Stimulated activated CD4-positive, alpha-beta T cell treated with anti-CD3 and anti-CD28 coated beads, Interleukin-4, amount 100 ng/mL, for 48 hours (primary cell): Measurements from ENCODE around the gene TANC1.
"Not testable (repeated sequence)": the region's sequence is repeated elsewhere in the genome, so short reads cannot be mapped to it uniquely, and the experiment has no call there.

Experiments used
- DNase-seq, 2 donors: peaks; one replicate each; pipeline ENCODE4 v3.0.0-alpha.2; 2020; ENCODE audit warnings: low read depth in 2 of 2

The TANC1 gene

DNA sequence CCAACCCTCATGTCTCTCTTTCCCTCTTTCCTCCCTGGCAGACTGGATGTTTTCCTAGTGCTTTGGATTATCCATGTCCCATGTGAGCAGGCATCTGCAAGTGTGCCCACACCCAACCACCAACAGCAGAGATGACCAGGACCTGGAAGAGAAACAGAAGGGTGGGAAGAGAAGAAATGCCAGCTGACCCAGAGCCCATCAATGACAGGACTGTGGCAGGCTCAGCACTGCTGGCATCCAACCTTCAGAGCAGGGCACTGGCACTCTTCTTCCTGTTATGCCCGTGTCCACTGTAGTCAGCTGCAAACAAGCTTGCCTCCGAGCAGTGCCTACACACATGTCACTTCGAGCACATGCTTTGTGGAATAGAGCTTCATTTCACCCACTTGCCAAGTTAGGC lies 121.1 kb downstream of the TANC1 start:
- no peak for DNase-seq

DNA sequence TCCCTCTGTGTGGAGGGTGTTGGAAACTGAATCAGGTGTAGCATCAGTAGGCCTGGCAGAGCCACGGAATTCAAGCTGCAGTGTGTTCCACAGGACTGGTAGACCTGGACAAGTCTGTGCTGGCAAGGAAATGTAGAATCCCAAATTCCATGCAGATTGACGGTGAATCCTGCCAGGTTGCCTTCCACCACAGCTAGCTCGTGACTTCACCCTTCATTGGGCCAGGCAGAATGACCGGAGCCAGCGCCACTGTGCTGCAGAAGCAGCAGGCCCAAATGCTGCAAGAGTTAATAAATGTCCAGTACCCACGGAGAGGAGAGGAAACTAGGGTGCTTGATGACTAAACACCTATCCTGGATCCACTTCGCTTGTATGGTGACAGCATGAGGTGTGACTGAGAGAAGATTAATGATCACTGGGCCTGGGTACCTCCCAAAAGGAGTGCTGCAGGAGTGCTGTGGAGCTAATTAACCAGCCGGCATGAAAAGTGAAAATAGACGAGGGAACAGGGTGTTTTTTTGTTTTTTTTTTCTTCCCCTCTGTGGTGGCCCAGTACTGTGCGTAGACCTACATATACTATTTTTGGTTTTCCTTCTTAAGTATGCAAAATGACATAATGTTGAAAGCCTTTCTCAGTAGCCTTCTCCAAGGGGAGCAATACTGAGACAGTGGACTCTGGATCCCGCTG lies 122.2 kb downstream of the TANC1 start:
- no peak for DNase-seq

DNA sequence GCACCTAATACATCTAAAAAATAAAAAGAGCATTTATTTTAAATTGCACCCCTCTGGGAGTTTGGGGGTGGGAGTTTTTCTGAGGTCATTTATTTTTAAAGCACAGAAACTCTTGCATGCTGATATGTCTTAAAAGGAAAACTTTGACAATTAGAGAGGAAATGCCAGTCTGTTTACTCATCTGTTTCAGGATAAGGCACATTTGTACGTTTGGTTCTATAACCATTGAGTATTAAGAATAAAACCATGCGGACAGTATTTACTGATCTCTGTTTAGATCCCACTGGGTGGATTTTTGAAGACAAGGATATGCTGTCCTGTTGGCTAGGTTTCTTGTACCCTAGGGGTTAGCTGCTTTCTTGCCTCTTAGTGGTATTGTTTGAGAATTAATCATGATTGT lies 122.9 kb downstream of the TANC1 start:
- no peak for DNase-seq

DNA sequence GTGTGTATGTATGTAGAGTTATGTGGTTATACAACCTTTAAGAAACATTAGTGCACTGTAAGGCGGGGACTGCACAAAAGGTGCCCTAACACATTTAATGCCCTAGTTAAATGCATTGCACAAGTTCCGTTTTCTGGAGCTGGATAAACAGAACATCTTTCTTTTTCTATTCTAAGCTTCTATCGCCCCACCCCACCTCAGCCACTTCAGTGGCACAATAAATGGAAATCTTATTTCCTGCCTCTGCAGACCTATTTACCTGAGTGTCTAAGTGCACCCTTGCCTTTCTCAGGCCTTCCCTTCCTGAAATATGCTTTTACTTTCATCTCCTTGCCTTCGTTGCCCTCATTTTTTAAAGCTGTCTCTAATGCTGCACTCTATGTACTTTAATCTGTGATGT lies 123.5 kb downstream of the TANC1 start:
- DNase-seq = no peak

DNA sequence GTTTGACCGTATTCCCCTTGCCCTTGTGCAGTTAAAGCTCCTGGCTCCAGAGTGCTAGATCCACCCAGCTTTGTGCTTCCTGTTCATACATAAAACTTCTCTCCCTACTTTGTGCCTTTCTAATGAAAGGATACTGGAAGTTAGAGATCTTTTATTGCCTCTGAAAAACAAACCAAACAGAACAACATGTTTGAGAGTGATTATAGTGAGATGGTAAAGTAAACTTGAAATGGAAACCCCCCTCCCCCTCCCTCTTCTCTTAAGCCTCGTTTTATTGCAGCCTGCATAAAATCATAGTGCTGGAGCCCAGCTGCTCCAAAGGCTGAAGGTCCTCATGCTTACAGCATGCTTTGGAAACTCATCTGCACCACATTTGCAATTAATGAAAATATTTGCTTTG lies 125.1 kb downstream of the TANC1 start:
- DNase-seq = no peak

DNA sequence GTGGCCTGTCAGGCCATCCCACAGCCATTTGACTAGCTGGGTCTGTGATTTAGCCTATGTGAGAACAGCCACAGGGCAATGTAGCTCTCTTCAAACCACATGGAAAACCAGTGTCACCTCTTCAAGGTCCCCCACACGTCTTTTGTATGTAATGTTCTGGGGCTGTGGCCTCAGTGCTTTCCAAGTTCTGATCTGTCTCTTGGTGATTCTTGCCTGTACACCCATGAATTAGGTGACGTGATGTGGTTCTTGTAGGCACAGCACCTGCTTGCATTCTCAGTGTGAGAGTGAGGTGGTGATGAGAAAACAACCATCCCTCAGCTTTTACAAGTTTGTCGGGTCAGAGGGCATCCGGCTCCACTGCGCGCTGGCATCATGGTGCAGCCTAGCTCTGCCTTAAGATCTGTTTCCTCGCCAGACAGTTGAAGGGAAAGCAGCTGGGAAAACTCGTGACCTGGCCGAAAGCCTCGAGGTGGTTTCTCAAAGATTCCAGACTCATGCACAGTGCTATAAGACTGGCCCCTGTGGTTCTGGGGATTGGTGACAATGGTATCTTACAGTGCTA lies 125.8 kb downstream of the TANC1 start:
- no peak for DNase-seq

DNA sequence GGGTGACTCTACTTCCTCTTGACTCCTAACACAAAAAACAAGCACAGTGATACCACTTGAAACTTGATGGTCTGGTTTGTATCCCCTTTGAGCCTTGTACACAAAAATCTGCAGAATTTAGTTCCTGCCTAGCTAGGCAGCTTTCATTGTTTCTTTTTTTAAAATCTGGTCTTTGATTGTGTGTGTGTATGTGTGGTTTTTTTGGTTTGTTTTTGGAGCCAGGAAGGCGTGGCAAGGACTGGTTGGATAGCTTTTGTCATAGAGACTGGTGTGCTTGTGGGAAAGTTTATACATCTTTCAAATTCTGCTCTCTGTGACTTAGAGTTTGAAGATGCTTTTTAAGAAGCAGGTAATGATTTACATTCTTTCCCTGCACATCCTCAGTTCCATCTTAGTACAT lies 127.4 kb downstream of the TANC1 start:
- DNase-seq = no peak

DNA sequence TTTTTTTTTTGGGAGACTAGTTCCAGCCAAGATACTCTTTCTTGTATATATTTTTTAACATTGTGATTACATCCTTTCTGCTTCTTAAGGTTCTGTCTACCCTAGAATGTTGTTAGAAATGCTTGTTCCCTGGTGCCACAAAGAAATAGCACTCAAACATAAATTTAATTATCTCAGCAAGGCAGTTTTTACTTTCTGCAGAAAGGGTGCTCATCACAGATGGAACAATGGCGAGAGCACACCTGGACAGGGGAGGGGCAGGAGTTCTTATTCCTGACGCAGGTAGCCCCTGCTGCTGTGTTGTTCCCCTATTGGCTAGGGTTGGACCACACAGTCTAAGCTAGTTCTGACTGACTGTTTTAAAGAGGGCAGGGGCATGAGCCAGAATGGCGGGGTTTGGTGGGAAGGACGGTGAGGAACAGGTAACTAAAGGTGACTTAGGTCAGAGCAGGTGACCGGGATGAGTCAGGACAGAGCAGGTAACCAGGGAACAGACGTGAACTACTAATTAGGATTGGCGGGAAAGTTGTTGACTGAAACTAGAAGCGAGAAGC lies 127.9 kb downstream of the TANC1 start:
- not testable (repeated sequence) for DNase-seq

DNA sequence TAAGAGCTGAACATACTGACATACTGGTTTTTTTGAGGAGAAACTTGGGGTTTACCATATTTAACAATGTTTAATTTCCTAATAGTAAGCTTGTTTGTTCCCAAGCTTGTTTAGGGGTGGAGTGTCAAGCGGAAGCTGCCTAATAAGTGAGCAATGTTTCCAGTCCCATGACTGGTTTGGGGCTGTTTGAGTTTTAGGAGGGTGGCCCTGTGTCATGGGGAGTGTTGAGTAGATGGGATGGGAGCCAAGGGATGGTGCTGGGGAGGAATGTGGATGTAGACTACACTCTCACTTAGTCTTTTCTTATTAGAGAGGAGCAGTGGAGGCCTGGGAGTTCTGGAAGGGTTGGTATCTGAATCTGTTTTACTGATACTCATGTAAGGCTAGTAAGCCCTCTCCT lies 128.5 kb downstream of the TANC1 start:
- no peak for DNase-seq

DNA sequence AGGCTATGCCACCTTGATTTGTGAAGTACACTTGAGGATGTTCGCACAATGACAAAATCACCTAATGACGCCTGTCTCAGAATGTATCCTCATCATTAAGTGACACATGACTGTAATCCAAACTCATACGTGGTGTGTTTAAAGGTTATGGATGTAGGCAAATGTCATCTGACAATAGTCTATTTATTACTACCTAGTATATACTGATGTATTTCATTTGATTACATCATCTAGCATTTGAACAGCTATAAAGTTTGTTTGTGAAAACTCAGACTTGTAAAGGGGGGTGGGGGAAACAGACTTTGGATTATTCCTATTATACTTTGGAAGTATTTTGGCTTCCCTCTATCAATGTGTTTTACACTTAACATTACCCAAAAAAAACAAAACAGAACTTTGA lies 129.9 kb downstream of the TANC1 start:
- DNase-seq = no peak

DNA sequence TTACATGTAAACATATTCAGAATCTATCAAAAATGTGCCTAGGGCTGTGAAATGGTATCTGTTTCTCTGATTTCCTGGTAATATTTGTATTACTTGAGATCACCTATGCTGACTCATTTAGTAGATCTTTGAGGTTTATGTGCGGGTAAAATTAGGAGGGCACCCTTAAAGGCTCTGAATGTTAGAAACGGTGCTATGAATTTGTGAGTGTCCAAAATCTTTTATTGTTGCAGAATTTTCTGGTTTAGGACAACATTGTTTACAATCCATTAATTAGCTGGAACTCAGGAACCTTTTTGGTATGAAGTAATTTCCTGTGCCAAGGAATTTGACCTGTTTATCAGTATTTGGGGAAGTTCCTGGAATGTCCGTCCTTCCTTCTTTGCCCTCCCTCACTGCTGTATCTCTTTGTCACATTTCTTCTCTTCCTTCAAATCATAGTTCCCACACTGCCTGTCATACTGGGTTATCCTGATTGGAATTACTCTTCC lies 130.5 kb downstream of the TANC1 start:
- DNase-seq = no peak

DNA sequence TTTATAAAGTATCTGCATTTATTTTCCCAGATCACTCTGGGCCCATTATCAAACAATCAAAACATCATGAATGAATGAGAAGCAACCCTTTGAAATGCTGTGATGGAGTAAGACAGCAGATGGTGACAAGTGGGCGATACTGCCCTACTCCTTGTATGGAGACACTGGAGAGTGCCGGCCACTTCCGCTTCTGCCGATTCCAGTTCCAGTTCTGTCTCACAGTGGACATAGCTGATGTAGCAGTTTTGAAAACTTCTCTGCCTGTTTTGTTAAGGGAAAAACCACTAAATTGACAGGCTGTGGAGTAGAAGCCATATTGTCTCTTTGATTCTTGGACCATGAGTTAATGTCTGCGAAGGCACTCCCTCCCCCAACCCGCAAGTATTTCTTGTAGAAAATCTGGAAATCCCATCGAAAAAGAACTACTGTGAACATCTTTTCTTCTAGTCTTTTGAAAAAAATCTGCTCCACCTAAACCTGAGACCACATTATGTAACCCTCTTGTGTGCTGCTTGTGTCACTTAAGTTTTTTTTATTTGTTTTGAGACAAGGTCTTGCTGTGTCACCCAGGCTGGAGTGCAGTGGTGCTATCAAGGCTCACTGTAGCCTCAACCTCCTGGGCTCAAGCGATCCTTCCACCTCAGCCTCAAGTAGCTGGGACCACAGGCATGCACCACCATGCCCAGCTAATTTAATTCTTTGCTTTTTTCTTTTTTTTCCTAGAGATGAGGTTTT lies 133.5 kb downstream of the TANC1 start:
- no peak for DNase-seq

DNA sequence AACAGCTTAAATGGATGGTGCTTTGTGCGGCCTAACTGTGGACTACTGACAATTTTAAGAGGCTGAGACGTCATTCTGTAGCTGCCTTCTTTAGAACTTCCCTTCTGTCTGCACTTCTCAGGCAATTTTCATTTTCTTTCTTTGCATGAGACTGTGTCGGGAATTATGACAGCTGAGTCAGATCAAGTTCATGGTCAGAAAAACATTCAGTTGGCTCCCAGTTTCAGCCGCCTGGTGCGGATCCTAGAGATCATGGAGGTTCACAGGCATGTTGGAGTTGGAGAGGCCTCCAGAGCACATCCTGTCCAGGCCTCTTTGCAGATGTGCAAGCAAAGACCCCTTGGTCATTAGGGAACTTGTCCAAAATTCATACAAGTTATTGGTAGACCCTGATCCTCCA lies 135.0 kb downstream of the TANC1 start:
- DNase-seq = no peak

DNA sequence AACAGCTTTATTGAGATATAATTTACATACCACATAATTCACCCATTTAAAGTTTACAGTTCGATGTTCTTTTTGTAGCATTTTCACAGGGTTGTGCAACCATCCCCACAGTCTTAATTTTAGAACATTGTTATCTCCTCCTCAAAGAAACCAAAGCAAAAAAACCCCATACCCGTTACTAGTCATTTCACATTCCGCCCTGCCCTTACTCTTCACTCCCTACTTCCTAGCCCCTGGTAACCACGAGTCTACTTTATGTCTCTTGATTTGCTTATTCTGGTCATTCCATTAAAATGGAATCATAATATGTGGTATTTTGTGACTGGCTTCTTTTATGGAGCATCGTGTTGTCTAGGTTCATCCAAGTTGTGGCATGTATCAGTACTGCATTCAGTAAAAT lies 137.7 kb downstream of the TANC1 start:
- DNase-seq = no peak

DNA sequence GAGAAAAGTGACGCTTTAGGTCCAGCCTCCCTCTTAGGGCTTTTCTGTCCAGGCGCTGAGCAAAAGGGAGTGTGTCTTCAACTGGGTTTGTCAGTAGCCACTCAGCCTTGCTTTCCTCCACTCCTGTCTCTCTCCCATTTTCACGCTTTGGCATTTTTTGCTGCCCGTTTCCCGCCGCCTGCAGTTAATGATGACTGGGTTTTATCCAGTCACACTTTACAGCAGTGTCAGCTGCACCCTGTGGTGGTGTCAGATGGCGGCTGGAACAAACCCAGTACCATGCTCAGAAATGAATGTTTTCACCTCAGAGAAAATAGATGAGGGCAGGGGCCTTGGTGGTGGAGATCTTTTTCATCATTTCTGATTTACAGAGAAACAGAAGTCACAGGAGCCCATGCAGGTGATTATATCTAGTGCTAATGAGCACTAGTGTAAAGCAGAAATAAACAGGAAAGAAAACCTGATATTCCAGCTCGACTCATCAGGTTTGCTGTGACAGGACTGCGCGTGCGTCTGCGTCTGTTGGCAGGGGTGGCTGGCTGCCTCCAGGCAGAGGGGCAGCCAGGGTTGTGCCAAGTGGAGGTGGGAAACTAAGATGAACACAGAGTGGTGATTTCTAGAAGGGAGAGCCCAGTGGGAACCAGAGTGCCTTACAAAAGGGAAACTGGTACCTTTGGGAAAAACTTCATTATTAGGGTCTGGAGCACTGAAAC lies 139.9 kb downstream of the TANC1 start:
- no peak for DNase-seq

DNA sequence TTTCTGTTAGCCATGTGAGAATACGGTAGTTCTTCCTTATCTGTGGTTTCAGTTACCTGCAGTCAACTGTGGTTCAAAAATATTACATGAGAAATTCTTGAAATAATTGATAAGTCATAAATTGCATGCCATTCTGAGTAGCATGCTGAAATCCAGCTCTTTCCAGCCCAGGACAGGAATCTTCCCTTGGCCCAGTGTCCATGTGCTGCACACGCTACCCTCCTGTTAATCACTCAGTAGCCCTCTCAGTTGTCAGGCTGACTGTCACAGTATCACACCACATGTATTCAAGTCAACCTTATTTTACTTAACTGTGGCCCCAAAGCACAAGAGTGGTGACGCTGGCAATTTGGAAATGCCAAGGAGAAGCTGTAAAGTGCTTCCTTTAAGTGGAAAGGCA lies 141.1 kb downstream of the TANC1 start:
- DNase-seq = no peak

DNA sequence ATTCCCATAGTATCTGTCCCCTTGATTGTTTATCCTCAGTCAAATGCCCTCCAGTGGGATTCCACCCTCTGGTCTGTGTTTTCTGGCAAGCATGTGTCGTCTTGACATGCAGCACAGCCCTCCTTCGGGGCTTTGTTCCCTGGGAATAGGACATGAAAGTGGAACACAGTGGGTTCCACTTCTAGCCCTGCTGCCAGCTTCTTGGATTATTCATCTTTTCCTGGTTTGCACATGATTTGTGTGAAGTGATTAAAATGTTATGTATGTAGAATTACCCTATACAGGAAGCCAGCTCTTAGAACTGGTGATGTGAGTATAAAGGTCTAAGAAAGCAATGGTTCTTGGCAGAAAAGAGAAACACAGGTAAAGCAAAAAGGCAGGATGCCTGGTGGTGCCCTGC lies 142.3 kb downstream of the TANC1 start:
- DNase-seq = no peak

DNA sequence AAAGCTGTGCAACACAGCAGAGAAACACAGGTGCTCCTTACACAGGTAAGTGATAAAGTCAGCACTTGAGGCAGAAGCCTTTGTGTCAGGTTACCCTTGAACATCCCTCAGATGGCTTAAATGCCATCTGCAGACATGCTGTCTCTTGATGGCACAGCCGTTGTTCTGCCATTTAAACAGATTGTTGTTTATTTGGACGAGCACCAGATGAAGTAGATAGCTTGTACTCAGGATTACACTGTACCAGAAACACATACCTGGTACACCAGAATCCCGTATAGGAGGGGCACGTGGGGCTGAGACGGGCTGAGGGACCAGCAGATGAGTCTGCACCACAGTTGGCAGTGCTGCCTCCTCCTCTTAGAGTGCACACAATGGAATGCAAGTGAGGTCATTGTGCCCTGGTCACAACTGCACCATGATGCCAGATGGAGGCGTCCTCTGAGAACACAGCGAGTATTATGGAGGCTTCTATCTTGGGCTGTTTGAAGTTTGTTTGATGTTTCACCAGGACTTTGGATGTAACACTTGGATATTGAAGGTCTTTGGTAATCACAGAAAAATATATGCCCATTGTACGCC lies 143.0 kb downstream of the TANC1 start:
- DNase-seq = no peak

DNA sequence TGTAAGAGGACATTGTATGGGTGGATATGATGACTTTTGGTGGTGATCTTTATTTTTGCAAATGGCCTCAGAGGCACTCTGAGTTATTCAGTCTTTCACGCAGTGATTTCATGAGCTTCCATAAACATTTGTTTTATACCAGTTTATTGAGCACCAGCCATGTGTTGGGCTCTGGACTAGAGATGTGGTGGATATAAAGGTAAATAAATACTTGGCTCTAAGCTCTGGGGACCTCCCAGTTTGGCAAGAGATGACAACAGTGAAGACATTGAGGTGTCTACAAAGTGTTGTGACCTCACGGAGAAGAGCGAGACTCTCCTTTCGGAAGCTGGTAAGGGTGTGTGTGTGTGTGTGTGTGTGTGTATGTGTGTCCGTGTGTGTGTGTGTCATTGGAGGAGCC lies 146.4 kb downstream of the TANC1 start:
- DNase-seq = no peak

DNA sequence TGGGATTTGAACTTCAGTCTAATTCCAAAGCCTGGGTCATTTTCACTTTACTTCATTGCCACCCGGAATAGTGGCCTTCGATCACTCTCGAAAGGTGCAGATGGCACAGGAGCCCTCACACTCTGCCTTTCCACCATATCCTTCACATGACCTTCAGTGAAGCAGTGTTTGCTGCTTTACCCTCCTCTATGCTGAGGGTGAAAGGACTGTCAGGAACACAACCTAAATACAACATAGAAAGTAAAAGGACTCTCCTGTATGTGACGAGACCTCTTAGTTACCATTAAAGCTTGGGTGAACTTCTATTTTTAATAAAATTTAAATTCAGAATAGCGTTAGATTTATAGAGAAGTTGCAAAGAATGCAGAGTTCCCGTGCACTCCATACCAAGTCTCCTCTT lies 148.5 kb downstream of the TANC1 start:
- no peak for DNase-seq

DNA sequence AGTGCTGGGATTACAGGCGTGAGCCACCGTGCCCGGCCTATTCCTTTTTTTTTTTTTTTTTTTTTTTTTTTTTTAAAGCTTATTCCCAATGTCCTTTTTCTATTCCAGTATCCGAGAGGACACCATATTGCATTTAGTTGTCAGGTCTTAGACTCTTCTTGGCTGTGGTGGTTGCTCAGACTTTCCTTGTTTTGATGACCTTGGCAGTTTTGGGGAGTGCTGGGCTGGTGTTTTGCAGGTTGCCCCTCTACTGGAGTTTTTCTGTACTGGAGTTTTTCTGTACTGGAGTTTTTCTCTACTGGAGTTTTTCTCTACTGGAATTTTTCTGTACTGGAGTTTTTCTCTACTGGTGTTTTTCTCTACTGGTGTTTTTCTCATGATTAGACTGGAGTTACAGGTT lies 149.2 kb downstream of the TANC1 start:
- no peak for DNase-seq
